ENCODE measurements around the gene TMPRSS7. TPM values are rescaled to one million over a fixed set of nuclear protein-coding genes. Genes with fewer than 3 reads are reported as not detected.

The TMPRSS7 gene
- not detected in 2 replicates for polyA plus RNA-seq (2011; rRNA removed)
- 0.10 TPM in 1 of 2 replicates, not detected in the other for polyA minus RNA-seq (2011; rRNA and poly(A)+ RNA removed)

GRCh38 chr3:112034436-112034835 is at the start of gene TMPRSS7:
TMPRSS7 (plus strand) TSS chr3:112034736; CDS start chr3:112034846, 110 bp downstream.
- POLR2A ChIA-PET, result no interaction called here
- CTCF ChIA-PET, result interaction anchor here (0.7 to 2.2 kb wide), 7 partner anchors 10 to 317 kb away, joined by 3 to 15 read pairs (median 3); no protein-coding TSS in a partner anchor
- Histone ChIP-seq H3K27me3 (ENCODE audit: control insufficient read depth, insufficient read depth, low read length) (no peaks in the 10 kb centered on the region), H3K4me3 (ENCODE audit: low read depth, low read length) (no peak within 1 kb of the TSS), H3K36me3 (ENCODE audit: control insufficient read depth, insufficient read depth, low read length) (no peaks in the 10 kb centered on the region)
- no peak for TF ChIP-seq CTCF (IDR thresholded peaks at IDR 0.05; ENCODE audit: insufficient read depth, low read depth, low read length)
- DNase-seq (ENCODE audit: low read depth), result no peak

- Histone ChIP-seq H3K27me3 (ENCODE audit: control insufficient read depth, insufficient read depth, low read length) (no peaks in the 10 kb centered on the region), H3K4me3 (ENCODE audit: low read depth, low read length) (no peak overlapping the region), H3K36me3 (ENCODE audit: control insufficient read depth, insufficient read depth, low read length) (peaks cover 1% of the 10 kb centered on the region; the same call in 1 of the 2 replicates)
- no peak for TF ChIP-seq CTCF (IDR thresholded peaks at IDR 0.05; ENCODE audit: insufficient read depth, low read depth, low read length)
- CTCF ChIA-PET, result interaction anchor here (0.7 to 6.0 kb wide), 5 partner anchors 13 to 275 kb away, joined by 3 to 82 read pairs (median 5); partner anchors contain the start of gene TAGLN3
- no peak for DNase-seq (ENCODE audit: low read depth)
- POLR2A ChIA-PET, result no interaction called here
Observed at GRCh38 chr3:111986800-111987199, 47.7 kb upstream of the TMPRSS7 start.

GRCh38 chr3:111989061-111989678 is 45.4 kb upstream of the TMPRSS7 start:
- H3K27me3 ChIP-seq (ENCODE audit: control insufficient read depth, insufficient read depth, low read length), result no peaks in the 10 kb centered on the region
- H3K4me3 ChIP-seq (ENCODE audit: low read depth, low read length), result no peak overlapping the region
- peak; percentile 79 for TF ChIP-seq CTCF (IDR thresholded peaks at IDR 0.05; ENCODE audit: insufficient read depth, low read depth, low read length)
- CTCF ChIA-PET, result interaction anchor here (0.6 to 14.6 kb wide), 23 partner anchors 10 to 411 kb away, joined by 3 to 203 read pairs (median 4); partner anchors contain the start of genes ABHD10 and TAGLN3
- DNase-seq (ENCODE audit: low read depth), result peak; percentile 25
- H3K36me3 ChIP-seq (ENCODE audit: control insufficient read depth, insufficient read depth, low read length), result peaks cover 1% of the 10 kb centered on the region
- POLR2A ChIA-PET, result interaction anchor here (1.2 kb wide), 1 partner anchor 11 kb away, joined by 3 read pairs; the partner anchor contains the start of gene ABHD10

- DNase-seq (ENCODE audit: low read depth), result no peak
- Histone ChIP-seq H3K27me3 (ENCODE audit: control insufficient read depth, insufficient read depth, low read length) (no peaks in the 10 kb centered on the region), H3K36me3 (ENCODE audit: control insufficient read depth, insufficient read depth, low read length) (no peaks in the 10 kb centered on the region; the same call in none of the 2 replicates), H3K4me3 (ENCODE audit: low read depth, low read length) (no peak overlapping the region)
- no peak for TF ChIP-seq CTCF (IDR thresholded peaks at IDR 0.05; ENCODE audit: insufficient read depth, low read depth, low read length)
- ChIA-PET CTCF (interaction anchor here (1.6 to 14.6 kb wide), 4 partner anchors 10 to 52 kb away, joined by 4 to 203 read pairs (median 8); no protein-coding TSS in a partner anchor), POLR2A (interaction anchor here (0.6 kb wide), 1 partner anchor 142 kb away, joined by 3 read pairs; no protein-coding TSS in a partner anchor)
Observed at GRCh38 chr3:111993038-111993437, 41.5 kb upstream of the TMPRSS7 start.
